ENCODE measurements around the gene CDYL2. TPM values are rescaled to one million over a fixed set of nuclear protein-coding genes. Genes with fewer than 3 reads are reported as not detected.

Gene CDYL2
- total RNA-seq, 2 donors from 2014 or later = 4.8 TPM

- no peaks in the 10 kb centered on the region for H3K36me3 ChIP-seq
Observed at GRCh38 chr16:80684906-80685305, 119.5 kb downstream of the CDYL2 start.

DNA sequence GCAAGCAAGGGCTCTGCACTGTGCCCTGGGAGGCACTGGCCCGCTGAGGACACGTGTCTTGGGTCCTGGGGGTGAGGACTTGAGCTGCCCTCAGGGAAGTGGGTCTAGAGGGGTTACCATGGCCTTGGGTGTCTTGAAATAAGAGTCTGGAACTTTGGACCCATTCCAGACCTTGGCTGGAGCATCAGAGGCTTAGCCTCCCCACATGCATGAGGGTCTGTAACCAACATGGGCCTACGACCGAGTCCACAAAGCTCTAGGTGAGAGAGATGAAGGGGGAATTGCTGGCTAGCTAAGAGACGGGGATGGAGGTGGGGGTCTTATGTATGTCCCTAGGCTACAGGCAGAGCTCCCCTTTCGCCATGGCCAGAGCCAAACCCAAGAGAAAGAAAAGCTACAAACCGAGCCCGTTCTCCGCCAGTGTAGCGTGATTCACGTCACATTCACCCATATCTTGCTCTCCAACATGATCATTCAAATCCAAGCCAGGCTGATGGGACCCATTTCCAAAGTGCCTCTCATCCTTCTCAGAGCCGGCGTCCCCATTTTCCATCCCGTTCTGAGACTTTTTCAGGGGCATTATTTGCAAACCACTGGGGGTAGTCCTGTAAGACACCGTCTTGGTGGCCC is 120.1 kb downstream of the CDYL2 start:
- DNase-seq = no peak
- H3K27me3 ChIP-seq = no peaks in the 10 kb centered on the region
- H3K9me3 ChIP-seq = no peaks in the 10 kb centered on the region
- no peaks in the 10 kb centered on the region for H3K36me3 ChIP-seq
- H3K9ac ChIP-seq (ENCODE audit: low read depth in 2 of 2, low read length in 2 of 2) = no peak overlapping the region
- H3K4me3 ChIP-seq = no peak overlapping the region
- intact Hi-C loops (cut with DNase I) = no loop called here
- TF ChIP-seq, protein P1, sequence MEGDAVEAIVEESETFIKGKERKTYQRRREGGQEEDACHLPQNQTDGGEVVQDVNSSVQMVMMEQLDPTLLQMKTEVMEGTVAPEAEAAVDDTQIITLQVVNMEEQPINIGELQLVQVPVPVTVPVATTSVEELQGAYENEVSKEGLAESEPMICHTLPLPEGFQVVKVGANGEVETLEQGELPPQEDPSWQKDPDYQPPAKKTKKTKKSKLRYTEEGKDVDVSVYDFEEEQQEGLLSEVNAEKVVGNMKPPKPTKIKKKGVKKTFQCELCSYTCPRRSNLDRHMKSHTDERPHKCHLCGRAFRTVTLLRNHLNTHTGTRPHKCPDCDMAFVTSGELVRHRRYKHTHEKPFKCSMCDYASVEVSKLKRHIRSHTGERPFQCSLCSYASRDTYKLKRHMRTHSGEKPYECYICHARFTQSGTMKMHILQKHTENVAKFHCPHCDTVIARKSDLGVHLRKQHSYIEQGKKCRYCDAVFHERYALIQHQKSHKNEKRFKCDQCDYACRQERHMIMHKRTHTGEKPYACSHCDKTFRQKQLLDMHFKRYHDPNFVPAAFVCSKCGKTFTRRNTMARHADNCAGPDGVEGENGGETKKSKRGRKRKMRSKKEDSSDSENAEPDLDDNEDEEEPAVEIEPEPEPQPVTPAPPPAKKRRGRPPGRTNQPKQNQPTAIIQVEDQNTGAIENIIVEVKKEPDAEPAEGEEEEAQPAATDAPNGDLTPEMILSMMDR (IDR thresholded peaks at IDR 0.05) = no peak
- H3K4me1 ChIP-seq = no peaks in the 10 kb centered on the region
- no peak overlapping the region for H3K27ac ChIP-seq

More at GRCh38 chr16:80684906-80685305, 119.5 kb downstream of the CDYL2 start:
- TF ChIP-seq, protein P1 (IDR thresholded peaks at IDR 0.05) = no peak
- no peak overlapping the region for H3K4me3 ChIP-seq
- no peaks in the 10 kb centered on the region for H3K27me3 ChIP-seq
- no peaks in the 10 kb centered on the region for H3K4me1 ChIP-seq
- intact Hi-C loops (cut with DNase I) = no loop called here
- no peak overlapping the region for H3K27ac ChIP-seq
- no peak for DNase-seq
- no peak overlapping the region for H3K9ac ChIP-seq (ENCODE audit: low read depth in 2 of 2, low read length in 2 of 2)
- H3K9me3 ChIP-seq = no peaks in the 10 kb centered on the region

- intact Hi-C loops (cut with DNase I) = no loop called here
Observed at GRCh38 chr16:80683646-80684045, 120.8 kb downstream of the CDYL2 start.

DNA sequence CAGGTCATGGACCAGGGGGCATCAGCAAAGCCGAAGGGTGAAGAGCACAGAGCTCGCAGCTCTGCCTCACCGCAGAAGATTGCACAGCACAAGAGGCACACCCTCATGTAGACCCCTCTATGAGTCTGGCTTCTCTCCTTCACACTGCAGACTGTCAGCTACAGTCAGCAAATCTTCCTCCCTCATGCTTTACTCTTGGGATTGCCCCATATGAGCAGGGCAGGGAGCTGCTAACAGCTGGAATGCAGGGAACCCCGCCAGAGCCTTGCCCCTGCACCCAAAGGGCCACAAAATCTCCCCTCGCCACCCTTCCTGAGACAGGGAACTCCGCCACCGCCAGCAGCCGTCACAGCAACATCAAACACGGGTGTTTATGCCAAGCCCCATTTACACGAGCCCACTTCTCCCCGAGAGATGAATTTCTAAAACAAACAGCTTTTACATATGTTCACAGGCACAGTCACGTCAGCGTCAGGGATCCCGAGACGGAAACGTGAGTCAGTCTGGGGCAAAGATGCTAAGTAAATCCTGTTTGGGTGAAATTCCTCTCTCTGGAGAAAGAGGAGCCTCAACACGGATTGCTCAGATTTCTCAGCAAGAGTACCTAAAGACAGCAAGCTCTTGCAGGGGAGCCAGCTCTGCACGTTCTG is 121.9 kb downstream of the CDYL2 start:
- DNase-seq = no peak
- TF ChIP-seq, protein P1 (IDR thresholded peaks at IDR 0.05) = no peak
- no peaks in the 10 kb centered on the region for H3K9me3 ChIP-seq
- no peak overlapping the region for H3K9ac ChIP-seq (ENCODE audit: low read depth in 2 of 2, low read length in 2 of 2)
- no peaks in the 10 kb centered on the region for H3K36me3 ChIP-seq
- no peak overlapping the region for H3K4me3 ChIP-seq
- H3K4me1 ChIP-seq = no peaks in the 10 kb centered on the region
- no peaks in the 10 kb centered on the region for H3K27me3 ChIP-seq
- no peak overlapping the region for H3K27ac ChIP-seq
- intact Hi-C loops (cut with DNase I) = no loop called here

More at GRCh38 chr16:80683646-80684045, 120.8 kb downstream of the CDYL2 start:
- no peak for DNase-seq
- Histone ChIP-seq H3K27me3 (no peaks in the 10 kb centered on the region), H3K4me1 (no peaks in the 10 kb centered on the region), H3K4me3 (no peak overlapping the region), H3K36me3 (no peaks in the 10 kb centered on the region), H3K9me3 (no peaks in the 10 kb centered on the region), H3K9ac (ENCODE audit: low read depth in 2 of 2, low read length in 2 of 2) (no peak overlapping the region), H3K27ac (no peak overlapping the region)
- TF ChIP-seq, protein P1 (IDR thresholded peaks at IDR 0.05) = no peak

DNA sequence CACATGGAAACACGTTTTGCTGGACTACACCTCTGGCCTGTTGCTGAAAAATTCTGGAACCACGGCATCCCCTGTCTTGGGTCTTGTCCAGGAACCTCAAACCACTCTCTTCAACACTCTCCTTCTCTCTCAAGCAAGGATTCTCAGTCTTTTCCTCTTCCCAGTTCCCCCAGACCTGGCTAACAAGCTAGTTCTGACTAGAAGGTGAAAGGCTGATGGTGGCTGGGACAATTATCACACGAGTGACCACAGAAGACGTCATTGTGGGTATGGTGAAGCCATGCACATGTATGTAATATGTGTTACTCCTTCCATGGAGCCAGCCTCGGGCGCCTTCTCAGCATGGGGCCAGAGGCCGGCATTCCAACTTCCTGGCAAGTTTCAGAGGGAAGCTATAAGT is 123.0 kb downstream of the CDYL2 start:
- Histone ChIP-seq H3K9me3 (no peaks in the 10 kb centered on the region), H3K9ac (ENCODE audit: low read depth in 2 of 2, low read length in 2 of 2) (no peak overlapping the region), H3K27ac (no peak overlapping the region), H3K4me3 (no peak overlapping the region), H3K4me1 (no peaks in the 10 kb centered on the region), H3K36me3 (no peaks in the 10 kb centered on the region), H3K27me3 (no peaks in the 10 kb centered on the region)
- no peak for DNase-seq
- intact Hi-C loops (cut with DNase I) = no loop called here
- TF ChIP-seq, protein P1 (IDR thresholded peaks at IDR 0.05) = no peak
